ENCODE results near the gene TSSK3.
"Not testable (repeated sequence)": the region's sequence is repeated elsewhere in the genome, so short reads cannot be mapped to it uniquely, and the experiment has no call there.

Gene TSSK3

DNA sequence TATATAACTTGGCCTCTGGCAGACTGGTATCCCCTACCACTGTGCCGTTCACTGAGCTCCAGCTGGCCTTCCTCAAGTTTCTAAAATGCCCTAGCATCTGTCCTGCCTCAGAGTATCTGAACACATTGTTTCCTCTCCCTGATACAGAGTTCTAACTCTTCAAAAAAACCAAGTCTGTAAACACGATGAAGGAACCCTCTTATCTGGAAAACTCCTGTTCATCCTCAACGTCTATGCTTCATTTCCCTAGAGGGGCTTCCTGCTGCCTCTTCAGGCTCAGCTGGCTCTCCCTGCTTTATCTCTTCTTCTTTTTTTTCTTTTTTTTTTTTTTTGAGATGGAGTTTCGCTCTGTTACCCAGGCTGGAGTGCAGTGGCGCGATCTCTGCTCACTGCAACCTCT, 26.3 kb downstream of the TSSK3 start:
- no peak overlapping the region for H2AFZ ChIP-seq (ENCODE audit: low read depth, low read length)
- H3K4me3 ChIP-seq (ENCODE audit: low read length), result no peak overlapping the region
- no peaks in the 10 kb centered on the region for H3K27me3 ChIP-seq (ENCODE audit: insufficient read depth, low read length)
- H3K4me1 ChIP-seq (ENCODE audit: insufficient read depth, low read length), result peaks cover 13% of the 10 kb centered on the region
- peaks cover 4% of the 10 kb centered on the region for H3K9me3 ChIP-seq (ENCODE audit: low read length)
- peaks cover 72% of the 10 kb centered on the region for H3K36me3 ChIP-seq (ENCODE audit: insufficient read depth, low read length)

GRCh38 chr1:32390904-32391870, 28.8 kb downstream of the TSSK3 start:
- H3K4me1 ChIP-seq (ENCODE audit: insufficient read depth, low read length), result peaks cover 15% of the 10 kb centered on the region
- no peaks in the 10 kb centered on the region for H3K27me3 ChIP-seq (ENCODE audit: insufficient read depth, low read length)
- H2AFZ ChIP-seq (ENCODE audit: low read depth, low read length), result no peak overlapping the region
- H3K9me3 ChIP-seq (ENCODE audit: low read length), result peaks cover 4% of the 10 kb centered on the region
- no peak overlapping the region for H3K4me3 ChIP-seq (ENCODE audit: low read length)
- peaks cover 53% of the 10 kb centered on the region for H3K36me3 ChIP-seq (ENCODE audit: insufficient read depth, low read length)

DNA sequence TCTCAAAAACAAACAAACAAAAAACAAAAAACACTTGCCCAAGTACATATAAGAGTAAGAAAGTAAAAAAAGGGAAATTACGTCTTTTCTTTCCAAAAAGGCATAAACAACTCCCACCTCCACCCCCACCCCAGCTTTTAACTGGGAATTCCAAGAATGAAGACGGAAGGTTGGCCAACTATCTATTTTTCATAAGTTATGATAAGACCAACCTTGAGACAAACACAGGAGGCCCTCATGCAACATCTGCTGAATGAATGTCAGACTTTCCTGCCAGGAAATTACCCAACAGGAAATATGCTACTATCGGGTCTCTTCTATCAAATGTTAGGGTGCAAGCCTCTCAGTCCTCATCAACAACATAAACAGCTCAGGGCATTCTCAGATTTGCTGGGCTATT, 30.0 kb downstream of the TSSK3 start:
- peaks cover 15% of the 10 kb centered on the region for H3K4me1 ChIP-seq (ENCODE audit: insufficient read depth, low read length)
- no peaks in the 10 kb centered on the region for H3K27me3 ChIP-seq (ENCODE audit: insufficient read depth, low read length)
- peaks cover 2% of the 10 kb centered on the region for H3K9me3 ChIP-seq (ENCODE audit: low read length)
- no peak overlapping the region for H3K4me3 ChIP-seq (ENCODE audit: low read length)
- peaks cover 43% of the 10 kb centered on the region for H3K36me3 ChIP-seq (ENCODE audit: insufficient read depth, low read length)
- no peak overlapping the region for H2AFZ ChIP-seq (ENCODE audit: low read depth, low read length)

DNA sequence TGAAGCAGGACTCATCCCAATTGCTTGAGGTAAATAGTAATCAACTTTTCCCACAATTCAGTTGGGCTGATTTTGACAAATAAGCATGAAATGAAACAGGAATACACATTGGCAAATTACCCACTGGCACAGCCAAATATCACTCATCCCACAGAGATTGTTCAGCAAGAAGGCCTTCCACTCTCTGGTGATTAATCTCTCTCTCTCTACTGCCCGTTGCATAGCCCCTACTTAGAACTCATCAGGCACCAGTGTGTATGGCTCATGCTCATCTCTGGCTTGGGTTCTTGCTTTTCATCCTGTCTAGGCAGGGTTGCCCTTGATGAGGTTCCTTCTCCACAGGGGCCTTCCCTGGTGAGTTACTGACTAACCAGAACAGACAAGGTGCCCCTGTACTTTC, 30.8 kb downstream of the TSSK3 start:
- peak overlapping the region; percentile 83 for H3K4me3 ChIP-seq (ENCODE audit: low read length)
- H3K36me3 ChIP-seq (ENCODE audit: insufficient read depth, low read length), result peaks cover 35% of the 10 kb centered on the region
- no peaks in the 10 kb centered on the region for H3K27me3 ChIP-seq (ENCODE audit: insufficient read depth, low read length)
- H2AFZ ChIP-seq (ENCODE audit: low read depth, low read length), result no peak overlapping the region
- H3K9me3 ChIP-seq (ENCODE audit: low read length), result peaks cover 2% of the 10 kb centered on the region
- H3K4me1 ChIP-seq (ENCODE audit: insufficient read depth, low read length), result peaks cover 15% of the 10 kb centered on the region

- peak overlapping the region; percentile 83 for H3K4me3 ChIP-seq (ENCODE audit: low read length)
- peaks cover 30% of the 10 kb centered on the region for H3K36me3 ChIP-seq (ENCODE audit: insufficient read depth, low read length)
- no peak overlapping the region for H2AFZ ChIP-seq (ENCODE audit: low read depth, low read length)
- peaks cover 2% of the 10 kb centered on the region for H3K9me3 ChIP-seq (ENCODE audit: low read length)
- H3K27me3 ChIP-seq (ENCODE audit: insufficient read depth, low read length), result no peaks in the 10 kb centered on the region
- H3K4me1 ChIP-seq (ENCODE audit: insufficient read depth, low read length), result peaks cover 15% of the 10 kb centered on the region
Observed at GRCh38 chr1:32393832-32394140, 31.4 kb downstream of the TSSK3 start.

- peak within 1 kb of the TSS; percentile 83 for H3K4me3 ChIP-seq (ENCODE audit: low read length)
- H3K9me3 ChIP-seq (ENCODE audit: low read length), result peaks cover 1% of the 10 kb centered on the region
Observed at GRCh38 chr1:32394141-32394889, 32.0 kb downstream of the TSSK3 start, which contains the start of gene BSDC1. Gene BSDC1 (minus strand): TSS chr1:32394441. CDS start chr1:32394414, 27 bp downstream.

GRCh38 chr1:32394890-32395432, 32.6 kb downstream of the TSSK3 start:
- Histone ChIP-seq H3K27me3 (ENCODE audit: insufficient read depth, low read length) (no peaks in the 10 kb centered on the region), H2AFZ (ENCODE audit: low read depth, low read length) (no peak overlapping the region), H3K36me3 (ENCODE audit: insufficient read depth, low read length) (peaks cover 23% of the 10 kb centered on the region), H3K4me1 (ENCODE audit: insufficient read depth, low read length) (peaks cover 15% of the 10 kb centered on the region), H3K9me3 (ENCODE audit: low read length) (no peaks in the 10 kb centered on the region), H3K4me3 (ENCODE audit: low read length) (peak overlapping the region; percentile 75)

More at GRCh38 chr1:32394141-32394889, 32.0 kb downstream of the TSSK3 start, which contains the start of gene BSDC1:
- Histone ChIP-seq H3K27me3 (ENCODE audit: insufficient read depth, low read length) (no peaks in the 10 kb centered on the region), H3K4me1 (ENCODE audit: insufficient read depth, low read length) (peaks cover 15% of the 10 kb centered on the region), H3K36me3 (ENCODE audit: insufficient read depth, low read length) (peaks cover 28% of the 10 kb centered on the region), H2AFZ (ENCODE audit: low read depth, low read length) (no peak within 1 kb of the TSS)

- H3K4me1 ChIP-seq (ENCODE audit: insufficient read depth, low read length), result peaks cover 15% of the 10 kb centered on the region
- H3K4me3 ChIP-seq (ENCODE audit: low read length); H3K36me3 ChIP-seq (ENCODE audit: insufficient read depth, low read length); H3K9me3 ChIP-seq (ENCODE audit: low read length); H3K27me3 ChIP-seq (ENCODE audit: insufficient read depth, low read length); H2AFZ ChIP-seq (ENCODE audit: low read depth, low read length): not testable (repeated sequence)
Observed at GRCh38 chr1:32396524-32396923, 34.2 kb downstream of the TSSK3 start.

- H2AFZ ChIP-seq (ENCODE audit: low read depth, low read length), result no peak overlapping the region
- no peaks in the 10 kb centered on the region for H3K27me3 ChIP-seq (ENCODE audit: insufficient read depth, low read length)
- H3K36me3 ChIP-seq (ENCODE audit: insufficient read depth, low read length), result no peaks in the 10 kb centered on the region
- no peaks in the 10 kb centered on the region for H3K9me3 ChIP-seq (ENCODE audit: low read length)
- peaks cover 4% of the 10 kb centered on the region for H3K4me1 ChIP-seq (ENCODE audit: insufficient read depth, low read length)
- H3K4me3 ChIP-seq (ENCODE audit: low read length), result no peak overlapping the region
Observed at GRCh38 chr1:32398401-32398800, 36.1 kb downstream of the TSSK3 start.

- no peaks in the 10 kb centered on the region for H3K27me3 ChIP-seq (ENCODE audit: insufficient read depth, low read length)
- no peak overlapping the region for H3K4me3 ChIP-seq (ENCODE audit: low read length)
- no peak overlapping the region for H2AFZ ChIP-seq (ENCODE audit: low read depth, low read length)
- H3K36me3 ChIP-seq (ENCODE audit: insufficient read depth, low read length), result no peaks in the 10 kb centered on the region
- H3K4me1 ChIP-seq (ENCODE audit: insufficient read depth, low read length), result no peaks in the 10 kb centered on the region
- H3K9me3 ChIP-seq (ENCODE audit: low read length), result no peaks in the 10 kb centered on the region
Observed at GRCh38 chr1:32399843-32400242, 37.5 kb downstream of the TSSK3 start.

DNA sequence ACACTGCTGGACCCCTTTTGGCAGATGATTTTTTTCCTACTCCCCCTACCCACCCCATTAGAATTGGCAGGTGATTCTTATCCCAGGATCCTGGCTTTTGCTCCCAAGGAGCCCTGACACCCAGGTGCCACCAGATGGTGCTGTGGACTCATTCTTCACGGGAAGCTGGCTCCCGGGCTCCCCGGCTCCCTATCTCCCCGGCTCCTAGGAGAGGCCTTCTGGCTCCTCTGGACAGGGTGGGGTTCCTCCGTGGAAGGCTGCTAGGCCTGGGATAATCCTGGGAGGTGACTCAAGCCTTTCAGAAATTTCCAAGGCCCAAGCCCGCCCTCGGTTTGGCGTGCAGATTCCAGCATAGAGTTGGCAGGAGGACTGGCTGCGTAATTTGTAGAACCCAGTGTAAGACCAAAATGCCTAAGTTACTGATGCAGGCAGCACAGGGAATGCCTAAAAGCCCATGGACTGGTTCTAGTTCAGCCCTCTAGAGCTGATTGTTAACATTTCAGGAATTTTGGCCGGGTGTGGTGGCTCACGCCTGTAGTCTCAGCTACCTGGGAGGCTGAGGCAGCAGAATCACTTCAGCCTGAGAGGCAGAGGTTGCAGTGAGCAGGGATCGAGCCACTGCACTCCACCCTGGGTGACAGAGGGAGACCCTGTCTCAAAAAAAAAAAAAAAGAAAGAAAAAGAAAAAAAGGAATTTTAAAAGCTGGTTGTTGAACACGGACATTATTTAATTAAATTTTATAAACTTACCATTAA, 38.7 kb downstream of the TSSK3 start:
- Histone ChIP-seq H3K4me3 (ENCODE audit: low read length) (no peak overlapping the region), H2AFZ (ENCODE audit: low read depth, low read length) (no peak overlapping the region), H3K4me1 (ENCODE audit: insufficient read depth, low read length) (no peaks in the 10 kb centered on the region), H3K27me3 (ENCODE audit: insufficient read depth, low read length) (no peaks in the 10 kb centered on the region), H3K9me3 (ENCODE audit: low read length) (no peaks in the 10 kb centered on the region), H3K36me3 (ENCODE audit: insufficient read depth, low read length) (no peaks in the 10 kb centered on the region)

DNA sequence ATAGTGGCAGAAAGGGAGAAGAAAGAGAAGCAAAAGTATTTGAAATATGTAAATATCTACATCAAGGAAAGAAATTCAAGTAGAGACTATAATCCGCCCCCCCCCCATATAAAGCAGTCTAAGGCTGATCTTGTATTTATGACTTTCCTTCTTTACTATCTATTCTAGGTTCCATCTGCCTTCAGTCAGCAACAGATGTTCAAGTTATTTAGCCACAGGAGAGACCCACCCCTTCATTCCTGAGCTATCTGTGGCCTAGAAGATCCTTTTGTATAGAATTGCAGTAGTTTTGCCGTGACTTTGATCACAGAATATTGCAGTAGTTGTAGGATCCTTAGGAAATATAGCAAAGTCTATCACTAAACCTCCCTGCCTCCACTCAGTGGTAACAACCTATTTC, 42.6 kb downstream of the TSSK3 start:
- no peaks in the 10 kb centered on the region for H3K27me3 ChIP-seq (ENCODE audit: insufficient read depth, low read length)
- no peaks in the 10 kb centered on the region for H3K36me3 ChIP-seq (ENCODE audit: insufficient read depth, low read length)
- no peak overlapping the region for H2AFZ ChIP-seq (ENCODE audit: low read depth, low read length)
- H3K4me1 ChIP-seq (ENCODE audit: insufficient read depth, low read length), result no peaks in the 10 kb centered on the region
- peaks cover 3% of the 10 kb centered on the region for H3K9me3 ChIP-seq (ENCODE audit: low read length)
- no peak overlapping the region for H3K4me3 ChIP-seq (ENCODE audit: low read length)

Measured in neuron (in vitro differentiated cells).